B cell (primary cell): ENCODE measurements around the gene TRIP13. TPM values are rescaled to one million over a fixed set of nuclear protein-coding genes. Genes with fewer than 3 reads are reported as not detected.

Experiments
- ATAC-seq: fragments of 200-7000 bp; cut with Tn5 transposase; one replicate; pipeline ENCODE4 v1.10.0; 2021; ENCODE audit warnings: low read depth, mild to moderate bottlenecking, moderate number of reproducible peaks, moderate library complexity
- CTCF ChIA-PET: fragments of 350-600 bp; sonication (Branson Sonifier 250); formaldehyde crosslinking; loops from one replicate; lab custom pipeline; 2021; ENCODE audit warnings: antibody characterized with exemption, inconsistent platforms; lab: Charles Lee
- POLR2A ChIA-PET: fragments of 350-600 bp; sonication (Branson Sonifier 250); formaldehyde crosslinking; loops from one replicate; lab custom pipeline; 2021; ENCODE audit warnings: antibody characterized with exemption; lab: Charles Lee
- DNase-seq: peaks from one replicate; pipeline ENCODE4 v3.0.0; 2013
- H2AFZ ChIP-seq: 2 replicates; pipeline ENCODE4 v1.6.1; 2012; ENCODE audit warnings: mild to moderate bottlenecking, low read depth, low read length; ENCODE audit not compliant: insufficient read depth, poor library complexity, severe bottlenecking
- H3K27ac ChIP-seq, 2 donors: 1 replicate in 1 of 2; 2 replicates in 1 of 2; pipeline ENCODE4 v1.5.1; 2012 to 2013; ENCODE audit warnings: low read length in 2 of 2, mild to moderate bottlenecking in 2 of 2, moderate library complexity in 1 of 2
- H3K27me3 ChIP-seq, 4 experiments: fragments of 200-600 bp in 1 of 4; sonication (generic) in 1 of 4; replicated peaks in 1 of 4; 1 replicate in 2 of 4; 2 replicates in 2 of 4; pipeline versions ENCODE4 v1.6.1 to v1.7.0; 2013 to 2016; ENCODE audit warnings: low read length in 3 of 4, mild to moderate bottlenecking in 2 of 4, mixed read lengths in 1 of 4, moderate library complexity in 1 of 4; ENCODE audit not compliant: insufficient read depth in 4 of 4, control insufficient read depth in 3 of 4; ENCODE audit errors: control extremely low read depth in 1 of 4
- H3K36me3 ChIP-seq, 2 experiments: replicated peaks in 1 of 2; 1 replicate in 1 of 2; 2 replicates in 1 of 2; pipeline versions ENCODE4 v1.6.1 to v1.7.1; 2013; ENCODE audit warnings: low read length in 1 of 2; ENCODE audit not compliant: insufficient read depth in 2 of 2, control insufficient read depth in 1 of 2; ENCODE audit errors: control extremely low read depth in 1 of 2, extremely low read depth in 1 of 2
- H3K4me1 ChIP-seq, 2 donors: fragments of 200-600 bp in 1 of 2; sonication (generic) in 1 of 2; 1 replicate in 1 of 2; 2 replicates in 1 of 2; pipeline versions ENCODE4 v1.5.1 to v1.6.1; 2013 to 2017; ENCODE audit warnings: low read length in 2 of 2; ENCODE audit not compliant: control insufficient read depth in 2 of 2, insufficient read depth in 2 of 2
- H3K4me2 ChIP-seq: replicated peaks from 2 replicates; pipeline ENCODE3; 2012; ENCODE audit warnings: mild to moderate bottlenecking, low read depth, low read length; ENCODE audit not compliant: poor library complexity, severe bottlenecking
- H3K4me3 ChIP-seq, 5 experiments: fragments of 200-600 bp in 1 of 5; sonication (generic) in 1 of 5; 1 replicate in 3 of 5; 2 replicates in 2 of 5; pipeline versions ENCODE4 v1.5.1 to v1.7.0; 2011 to 2016; ENCODE audit warnings: low read length in 4 of 5, mild to moderate bottlenecking in 4 of 5, low read depth in 2 of 5, control low read depth in 1 of 5, moderate library complexity in 1 of 5; ENCODE audit not compliant: insufficient read depth in 1 of 5; ENCODE audit errors: control extremely low read depth in 1 of 5, extremely low read depth in 1 of 5
- H3K79me2 ChIP-seq: fragments of 200-600 bp; sonication (generic); one replicate; pipeline ENCODE4 v1.6.0; 2016; ENCODE audit warnings: low read length; ENCODE audit not compliant: control insufficient read depth, insufficient read depth
- H3K9ac ChIP-seq: fragments of 200-600 bp; sonication (generic); 2 replicates; pipeline ENCODE4 v1.6.1; 2017; ENCODE audit warnings: mild to moderate bottlenecking, low read length, moderate library complexity
- H3K9me3 ChIP-seq, 3 donors: one replicate each; pipeline versions ENCODE4 v1.6.1 to v1.7.1; 2013; ENCODE audit warnings: low read length in 2 of 3; ENCODE audit not compliant: control insufficient read depth in 2 of 3, insufficient read depth in 1 of 3; ENCODE audit errors: control extremely low read depth in 1 of 3
- H4K20me1 ChIP-seq: 2 replicates; pipeline ENCODE4 v1.6.0; 2012; ENCODE audit warnings: mild to moderate bottlenecking, low read length; ENCODE audit not compliant: insufficient read depth, control insufficient read depth, poor library complexity, severe bottlenecking
- H3K27ac Mint-ChIP-seq: one replicate; pipeline ENCODE4 v1.8.0; 2021; ENCODE audit warnings: mixed read lengths
- H3K27me3 Mint-ChIP-seq: one replicate; pipeline ENCODE4 v1.8.0; 2021; ENCODE audit warnings: mixed read lengths
- H3K4me1 Mint-ChIP-seq: one replicate; pipeline ENCODE4 v1.8.0; 2021; ENCODE audit warnings: mixed read lengths
- H3K4me3 Mint-ChIP-seq: one replicate; pipeline ENCODE4 v1.8.0; 2021; ENCODE audit warnings: mixed read lengths
- H3K9me3 Mint-ChIP-seq: one replicate; pipeline ENCODE4 v1.8.0; 2022; ENCODE audit warnings: mixed read lengths; ENCODE audit not compliant: insufficient read depth
- CTCF ChIP-seq: fragments of 200-600 bp; IDR thresholded peaks from one replicate; pipeline ENCODE4 v1.8.0; 2022; ENCODE audit warnings: antibody characterized with exemption, mild to moderate bottlenecking
- EZH2 ChIP-seq: IDR thresholded peaks from 2 replicates; pipeline ENCODE4 v1.6.1; 2012; ENCODE audit warnings: borderline replicate concordance, low read depth, mild to moderate bottlenecking, moderate library complexity, low read length; ENCODE audit not compliant: insufficient read depth, poor library complexity, severe bottlenecking
- WGBS: methylation state at CpG from one replicate; pipeline ENCODE4 v1.1.5; 2013; ENCODE audit warnings: missing lambda C conversion rate; ENCODE audit not compliant: insufficient coverage; 5-methylcytosine and 5-hydroxymethylcytosine counted together
- intact Hi-C: fragments of 100-400 bp; cut with micrococcal nuclease; formaldehyde crosslinking; loops from one replicate; pipeline ENCODE4 v1.10.0; 2022
- polyA plus RNA-seq: library from polyadenylated mRNA; depleted of rRNA; stranded (reverse); fragments of >200 nt; gene quantifications from 2 replicates; pipeline ENCODE4 v1.2.3, GENCODE V29; 2012
- total RNA-seq, 2 donors: library from RNA; stranded (reverse); fragments of 120-200 nt in 1 of 2; gene quantifications; 1 replicate in 1 of 2; 2 replicates in 1 of 2; pipeline versions ENCODE4 v1.2.3 to v1.2.4, GENCODE V29; 2013 to 2022

Gene TRIP13
- total and polyA plus RNA-seq, 2 donors (not counting 1 experiment from before 2014, with no cell fraction given) = 0.63 to 1.1 TPM

GRCh38 chr5:907366-907910 lies 14.8 kb downstream of the TRIP13 start:
- DNase-seq = no peak
- TF ChIP-seq CTCF (no peak), EZH2 (no peak)

GRCh38 chr5:908172-908571 lies 15.5 kb downstream of the TRIP13 start:
- H3K4me1 Mint-ChIP-seq = no peaks in the 10 kb centered on the region
- Histone ChIP-seq H3K9ac (no peak overlapping the region), H3K36me3 (no peaks in the 10 kb centered on the region), H3K4me1 (no peaks in the 10 kb centered on the region), H3K79me2 (no peaks in the 10 kb centered on the region), H2AFZ (no peak overlapping the region), H4K20me1 (no peaks in the 10 kb centered on the region), H3K9me3 (no peaks in the 10 kb centered on the region), H3K27me3 (no peaks in the 10 kb centered on the region), H3K4me3 (no peak overlapping the region), H3K4me2 (no peak overlapping the region), H3K27ac (no peak overlapping the region)
- no peak overlapping the region for H3K27ac Mint-ChIP-seq
- H3K27me3 Mint-ChIP-seq = no peaks in the 10 kb centered on the region
- H3K4me3 Mint-ChIP-seq = no peak overlapping the region
- ATAC-seq (no peak), DNase-seq (no peak)
- ChIA-PET POLR2A (no interaction called here), CTCF (interaction anchor here (0.5 to 0.6 kb wide), 2 partner anchors 15 to 496 kb away, joined by 3 read pairs; partner anchors contain the start of genes BRD9 and TRIP13)
- H3K9me3 Mint-ChIP-seq = no peaks in the 10 kb centered on the region
- intact Hi-C loops = no loop called here
- WGBS = 98% methylated on average over 11 of the region's 16 CpGs
- TF ChIP-seq CTCF = no peak
- no peak for TF ChIP-seq EZH2

More at GRCh38 chr5:907366-907910, 14.8 kb downstream of the TRIP13 start:
- no peak overlapping the region for H3K4me2 ChIP-seq
- H3K9ac ChIP-seq = no peak overlapping the region
- H3K9me3 Mint-ChIP-seq = no peaks in the 10 kb centered on the region
- no peaks in the 10 kb centered on the region for H3K27me3 ChIP-seq
- no peaks in the 10 kb centered on the region for H3K79me2 ChIP-seq
- ChIA-PET CTCF (interaction anchor here (0.5 kb wide), 1 partner anchor 495 kb away, joined by 3 read pairs; no protein-coding TSS in a partner anchor), POLR2A (no interaction called here)
- H3K36me3 ChIP-seq = no peaks in the 10 kb centered on the region
- no peak overlapping the region for H3K4me3 ChIP-seq
- H3K27me3 Mint-ChIP-seq = no peaks in the 10 kb centered on the region
- no peaks in the 10 kb centered on the region for H3K9me3 ChIP-seq
- H4K20me1 ChIP-seq = no peaks in the 10 kb centered on the region
- WGBS = 100% methylated on average over 6 of the region's 7 CpGs
- peaks cover 2% of the 10 kb centered on the region for H3K4me1 Mint-ChIP-seq
- intact Hi-C loops = no loop called here
- H2AFZ ChIP-seq = no peak overlapping the region
- H3K27ac Mint-ChIP-seq = no peak overlapping the region
- ATAC-seq = no peak
- no peaks in the 10 kb centered on the region for H3K4me1 ChIP-seq
- H3K27ac ChIP-seq = no peak overlapping the region
- no peak overlapping the region for H3K4me3 Mint-ChIP-seq
